HG03558 (cell line): ENCODE data around the gene TACC2.
"Not testable (repeated sequence)": the region's sequence is repeated elsewhere in the genome, so short reads cannot be mapped to it uniquely, and the experiment has no call there.

Experiments used
- ATAC-seq: cut with Tn5 transposase; IDR thresholded peaks from one replicate; pipeline ENCODE4 v1.9.1; 2021; ENCODE audit warnings: moderate number of reproducible peaks; ENCODE audit not compliant: unreplicated experiment; ENCODE audit errors: extremely low read depth

TACC2 gene

DNA sequence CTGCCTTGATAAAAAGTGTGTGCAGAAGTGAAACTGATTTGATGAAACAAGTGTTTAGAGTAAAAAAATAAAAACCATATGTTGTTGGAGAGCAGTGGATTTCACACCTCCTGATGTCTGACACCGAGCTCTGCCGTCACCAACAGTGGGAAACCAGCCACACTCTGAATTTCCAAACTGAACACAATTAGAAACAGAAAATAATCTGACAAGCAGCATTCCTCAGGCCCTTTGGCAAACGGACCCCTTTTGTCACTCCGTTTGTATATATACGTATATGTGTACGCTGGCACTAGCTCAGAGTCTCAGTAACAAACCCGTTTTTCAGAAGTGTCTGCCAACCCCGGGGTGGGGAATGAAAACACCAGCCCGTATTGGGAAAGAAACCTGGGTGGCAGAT is 32.4 kb downstream of the TACC2 start:
- ATAC-seq = no peak

DNA sequence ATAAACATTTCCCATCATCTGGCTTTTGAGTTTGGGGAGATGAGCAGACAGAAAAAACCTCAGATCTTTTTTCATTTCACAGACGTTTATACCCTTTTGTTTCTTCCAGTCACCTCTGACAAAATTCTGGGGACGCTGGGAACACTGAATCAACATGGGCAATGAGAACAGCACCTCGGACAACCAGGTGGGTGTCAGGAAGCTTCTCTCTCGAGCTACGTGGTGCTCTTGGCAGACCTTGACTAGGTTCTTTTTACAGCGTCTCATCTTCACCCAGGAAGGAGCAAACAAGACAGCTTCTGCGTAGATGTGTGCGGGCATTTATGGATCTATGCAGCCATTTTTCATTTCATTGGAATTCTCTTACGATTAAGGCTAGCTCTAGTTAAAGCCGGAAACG is 32.9 kb downstream of the TACC2 start:
- no peak for ATAC-seq

DNA sequence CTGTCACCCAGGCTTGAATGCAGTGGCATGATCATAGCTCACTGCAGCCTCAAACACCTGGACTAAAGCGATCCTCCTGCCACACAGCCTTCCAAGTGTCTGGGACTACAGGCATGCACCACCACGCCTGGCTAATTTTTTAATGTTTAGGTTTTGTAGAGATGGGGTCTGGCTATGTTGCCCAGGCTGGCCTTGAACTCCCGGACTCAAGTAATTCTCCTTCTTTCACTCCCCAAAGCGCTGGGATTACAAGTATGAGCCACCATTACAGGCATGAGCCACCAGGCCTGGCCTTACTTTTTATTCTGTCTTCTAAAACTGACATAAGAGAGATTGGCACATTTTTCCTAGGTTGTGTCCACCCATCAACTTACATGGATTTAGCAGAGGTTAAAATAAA is 33.3 kb downstream of the TACC2 start:
- ATAC-seq = no peak

DNA sequence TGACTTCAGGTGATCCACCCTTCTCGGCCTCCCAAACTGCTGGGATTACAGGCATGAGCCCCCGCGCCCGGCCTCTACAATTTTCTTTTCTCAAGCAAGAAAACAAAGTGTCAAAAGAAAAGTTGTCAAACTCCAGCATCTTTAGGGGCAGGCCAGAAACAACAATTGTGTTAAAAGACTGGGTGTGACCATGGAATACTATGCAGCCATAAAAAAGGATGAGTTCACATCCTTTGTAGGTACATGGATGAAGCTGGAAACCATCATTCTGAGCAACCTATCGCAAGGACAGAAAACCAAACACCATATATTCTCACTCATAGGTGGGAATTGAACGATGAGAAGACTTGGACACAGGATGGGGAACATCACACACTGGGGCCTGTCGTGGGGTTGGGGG is 34.3 kb downstream of the TACC2 start:
- not testable (repeated sequence) for ATAC-seq

DNA sequence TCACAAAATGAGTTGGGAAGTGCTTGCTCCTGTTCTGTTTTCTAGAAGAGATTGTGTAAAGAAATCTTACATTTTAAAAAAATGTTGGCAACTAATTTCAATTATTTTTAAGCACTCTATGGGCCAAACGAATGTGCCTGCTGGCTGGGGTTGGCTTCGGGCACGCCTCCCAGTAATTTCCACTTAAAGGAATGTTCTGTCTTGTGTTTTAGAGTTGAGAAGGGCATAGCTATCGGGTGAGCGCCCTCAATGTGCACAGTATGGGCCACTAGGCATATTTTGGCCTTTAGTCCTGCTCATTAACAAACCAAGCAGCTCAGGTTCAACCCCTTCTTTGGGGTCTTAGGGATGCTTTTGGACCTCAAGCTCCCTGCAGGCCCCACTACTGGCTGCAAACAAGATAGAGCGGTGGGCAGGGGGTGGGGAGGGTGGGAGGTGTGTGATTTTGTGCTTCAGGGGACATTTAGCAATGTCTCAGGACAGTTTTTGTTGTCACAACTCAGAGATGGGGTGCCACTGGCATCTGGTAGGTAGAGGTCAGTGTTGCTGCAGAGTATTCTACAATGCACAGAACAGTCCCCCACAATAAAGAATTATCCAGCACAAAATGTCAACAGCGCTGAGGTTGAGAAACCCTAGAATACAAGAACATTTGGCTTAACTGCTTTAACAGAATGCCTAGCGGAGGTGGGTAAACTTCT is 40.7 kb downstream of the TACC2 start:
- ATAC-seq = no peak

DNA sequence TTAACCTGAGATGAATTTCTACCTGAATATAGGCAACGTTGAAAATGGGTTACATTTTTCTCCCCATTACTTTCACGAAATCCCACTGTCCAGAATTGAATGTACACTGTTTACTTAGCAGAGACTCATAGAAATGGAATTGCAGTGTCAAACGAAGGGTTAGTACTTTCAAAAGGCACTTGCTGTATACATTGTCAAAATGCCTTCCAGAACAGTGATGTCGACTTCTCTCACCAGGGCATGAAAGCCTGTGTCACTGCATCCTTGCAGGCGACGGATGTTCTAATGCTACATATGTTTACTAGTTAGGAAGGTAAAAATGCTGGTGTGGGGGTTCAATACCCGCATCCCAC is 41.2 kb downstream of the TACC2 start:
- ATAC-seq = no peak

DNA sequence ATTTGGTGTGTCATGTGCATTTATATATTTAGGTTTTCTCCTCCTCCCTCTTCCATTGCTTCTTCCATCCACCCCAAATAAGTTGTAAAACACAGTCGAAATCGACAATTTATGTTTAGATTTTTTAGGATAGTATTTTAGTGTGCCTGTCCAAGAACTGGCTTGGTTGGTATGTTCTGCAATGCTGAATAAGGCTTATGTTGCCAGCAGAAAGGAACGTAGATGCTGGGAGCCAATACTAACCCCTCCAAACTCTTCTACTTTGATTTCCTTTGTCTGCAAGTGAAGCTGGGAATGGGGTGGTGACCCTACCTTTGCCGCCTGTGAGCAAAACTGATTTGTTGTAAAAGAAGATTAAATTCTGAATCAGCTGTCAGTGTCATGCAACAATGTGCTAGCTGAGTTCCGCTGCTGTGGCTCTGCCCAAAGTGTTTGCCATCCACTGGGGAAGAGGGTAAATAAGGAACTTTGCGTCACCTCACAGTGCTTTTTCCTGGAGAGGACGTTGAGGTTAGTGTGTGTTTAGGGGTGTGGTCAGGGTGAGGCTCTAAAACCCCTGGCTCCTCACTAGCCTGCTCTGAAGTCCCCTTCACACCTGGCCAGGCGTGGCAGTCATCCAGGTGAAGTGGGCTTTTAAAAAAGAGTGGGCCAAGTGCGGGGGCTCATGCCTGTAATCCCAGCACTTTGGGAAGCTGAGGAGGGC is 44.4 kb downstream of the TACC2 start:
- no peak for ATAC-seq

DNA sequence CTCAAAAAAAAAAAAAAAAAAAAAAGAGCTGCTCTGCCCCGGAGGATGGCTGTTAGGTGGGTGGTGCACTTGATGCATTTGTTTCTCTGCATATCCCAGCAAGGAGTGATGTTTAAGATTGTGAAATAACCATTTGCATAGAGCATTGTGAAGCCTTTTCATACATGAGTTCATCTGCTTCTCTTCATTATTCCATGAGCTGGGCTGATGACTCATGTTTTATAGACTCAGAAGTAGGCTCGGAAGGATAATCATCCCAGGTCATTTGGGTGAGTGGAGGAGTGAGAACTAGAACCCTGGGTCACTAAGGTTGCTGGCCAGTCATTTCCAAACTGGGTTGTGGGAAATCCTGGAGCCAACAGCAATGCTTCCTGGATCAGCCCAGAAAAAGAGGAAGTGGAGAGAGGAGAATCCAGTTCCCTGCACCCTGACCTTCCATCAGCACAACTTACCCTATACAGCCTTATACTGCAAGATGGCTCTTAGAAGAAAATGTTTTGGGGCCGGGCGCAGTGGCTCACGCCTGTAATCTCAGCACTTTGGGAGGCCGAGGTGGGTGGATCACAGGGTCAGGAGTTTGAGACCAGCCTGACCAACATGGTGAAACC is 45.3 kb downstream of the TACC2 start:
- ATAC-seq = no peak

DNA sequence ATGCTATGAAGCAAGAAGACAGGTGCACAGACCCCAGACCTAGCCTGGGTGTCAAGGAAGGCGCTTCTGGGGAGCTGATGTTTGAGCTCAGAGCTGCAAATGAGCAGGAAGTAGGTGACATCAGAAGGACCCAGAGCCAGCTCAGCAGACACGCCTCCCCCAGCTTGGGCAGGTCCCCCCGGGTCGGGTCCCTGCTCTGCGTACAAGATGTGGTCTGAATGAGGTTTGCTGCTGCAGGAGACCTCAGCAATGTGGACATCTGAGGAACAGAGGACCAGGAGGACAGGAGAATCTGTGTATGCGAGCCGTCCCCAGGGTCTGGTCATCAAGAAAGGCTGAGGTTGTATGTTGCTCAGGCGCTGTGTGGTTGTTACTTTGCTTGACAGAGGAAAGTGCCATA is 51.8 kb downstream of the TACC2 start:
- no peak for ATAC-seq

DNA sequence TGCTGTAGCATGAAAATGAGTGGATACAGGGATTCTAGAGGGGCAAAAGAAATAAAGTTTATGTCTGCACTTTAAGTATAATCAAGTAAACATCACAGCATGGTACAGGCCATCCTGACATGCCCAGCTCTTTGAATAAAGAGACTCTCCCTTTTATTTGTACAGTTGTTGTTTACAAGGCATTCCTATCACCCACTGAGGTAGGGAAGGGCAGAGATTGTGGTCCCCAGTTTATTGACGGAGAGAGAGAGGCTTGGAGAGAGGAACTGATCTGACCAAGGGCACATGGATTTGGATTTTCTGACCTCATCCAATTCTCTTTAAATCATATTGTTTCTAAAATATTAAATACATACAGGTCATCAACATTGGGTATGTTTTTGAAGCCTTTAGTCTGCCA is 53.9 kb downstream of the TACC2 start:
- no peak for ATAC-seq

DNA sequence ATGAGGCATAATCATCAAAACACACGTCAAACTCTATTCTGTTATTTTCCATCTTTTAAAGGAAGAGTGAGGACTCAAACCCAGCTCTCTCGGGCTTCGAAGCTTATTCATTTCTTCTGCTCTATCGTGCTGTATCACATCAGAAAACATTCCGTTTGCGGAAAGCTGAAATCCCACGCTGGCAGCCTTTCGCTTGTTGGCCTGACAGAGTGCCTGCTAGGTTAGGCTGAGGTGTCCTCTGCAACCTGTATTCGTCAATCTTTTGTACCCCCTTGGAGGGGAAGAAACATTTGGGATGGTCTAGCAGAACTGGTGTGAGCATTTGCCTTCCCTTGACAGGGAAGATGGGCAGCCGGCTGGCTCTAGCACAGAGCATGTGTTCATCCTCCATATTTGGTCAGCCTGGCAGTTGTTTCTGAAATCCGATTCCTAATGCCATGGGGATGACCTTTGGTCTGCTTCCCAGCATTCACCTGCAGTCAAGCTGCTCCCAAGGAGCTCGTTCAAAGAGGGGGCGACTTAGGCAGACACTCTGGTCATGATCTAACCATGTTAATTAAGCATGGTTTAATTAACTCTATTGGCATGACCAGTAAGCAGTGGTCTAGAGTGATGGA is 55.2 kb downstream of the TACC2 start:
- ATAC-seq = no peak

DNA sequence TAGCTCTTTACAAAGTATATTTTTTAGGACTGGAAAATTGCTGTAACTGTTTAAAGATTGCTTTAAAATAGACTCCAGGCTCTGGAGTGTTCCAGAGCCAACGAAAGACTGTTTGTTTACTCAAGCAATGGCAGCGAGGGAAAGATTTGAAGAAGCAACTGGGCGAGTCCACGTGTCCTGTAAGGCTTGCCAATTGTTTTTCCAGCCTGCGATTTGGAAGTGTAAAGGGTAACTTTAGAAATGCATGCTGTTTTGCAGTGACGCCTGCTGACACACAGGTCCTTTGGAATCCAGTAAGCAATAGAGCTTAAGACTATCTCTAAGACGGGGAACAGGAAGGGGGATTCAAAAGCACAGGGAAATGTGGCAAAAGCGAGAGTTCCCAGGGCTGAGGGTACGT is 55.8 kb downstream of the TACC2 start:
- ATAC-seq = no peak

DNA sequence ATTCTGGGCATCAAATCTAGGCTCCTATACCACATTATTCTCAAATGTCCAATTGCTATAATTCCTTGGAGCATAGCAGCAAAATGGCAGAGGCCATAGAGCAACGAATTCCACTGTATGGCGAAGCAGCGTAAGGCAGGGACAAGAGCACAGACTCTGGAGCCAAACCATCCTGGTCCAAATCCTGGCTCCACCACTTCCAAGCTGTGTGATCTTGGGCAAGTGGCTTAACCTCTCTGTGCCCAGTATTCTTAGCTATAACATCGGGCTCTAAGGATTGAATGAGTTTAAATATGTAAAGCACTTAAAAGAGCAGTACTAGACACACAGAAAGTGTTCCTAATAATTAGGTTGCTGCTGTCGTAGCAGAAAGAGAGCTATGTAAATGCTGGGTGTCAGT is 56.2 kb downstream of the TACC2 start:
- ATAC-seq = no peak

DNA sequence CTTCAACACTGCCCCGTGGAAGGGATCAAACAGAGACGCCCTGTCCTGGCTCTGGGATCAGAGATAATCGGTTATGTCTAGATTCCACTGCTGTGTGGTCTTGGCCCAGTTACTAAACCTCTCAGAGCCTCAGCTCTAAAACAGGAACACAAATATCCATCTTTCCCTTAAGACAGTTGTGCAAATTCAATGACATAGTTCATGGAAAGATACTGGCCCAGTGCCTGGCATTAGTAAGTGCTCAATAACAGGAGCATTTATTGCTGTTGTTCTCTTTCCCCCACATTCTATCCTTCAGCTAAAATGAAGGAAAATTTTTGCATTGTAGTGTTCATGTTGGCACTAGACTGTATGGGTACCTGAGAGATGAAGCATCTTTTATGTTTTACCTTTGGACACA is 58.6 kb downstream of the TACC2 start:
- no peak for ATAC-seq

DNA sequence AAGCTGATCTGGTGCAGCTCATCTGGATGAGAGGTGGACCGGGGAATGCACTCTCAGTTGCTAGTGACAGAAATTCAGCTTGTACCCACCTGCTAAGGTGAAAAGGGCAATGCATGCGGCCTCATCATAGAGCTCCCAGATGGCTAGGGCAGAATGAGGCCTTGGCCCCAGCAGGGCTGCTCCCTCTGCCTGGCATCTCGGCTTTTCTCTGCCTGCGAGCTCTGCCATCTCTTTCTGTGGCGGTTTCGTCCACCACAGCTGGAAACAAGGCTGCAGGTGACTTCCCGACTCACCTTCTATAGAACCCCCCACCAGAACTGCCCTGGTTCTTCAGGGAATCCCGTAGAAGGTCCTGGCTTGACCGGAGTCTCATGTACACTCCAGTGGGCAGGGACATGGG is 60.1 kb downstream of the TACC2 start:
- no peak for ATAC-seq

DNA sequence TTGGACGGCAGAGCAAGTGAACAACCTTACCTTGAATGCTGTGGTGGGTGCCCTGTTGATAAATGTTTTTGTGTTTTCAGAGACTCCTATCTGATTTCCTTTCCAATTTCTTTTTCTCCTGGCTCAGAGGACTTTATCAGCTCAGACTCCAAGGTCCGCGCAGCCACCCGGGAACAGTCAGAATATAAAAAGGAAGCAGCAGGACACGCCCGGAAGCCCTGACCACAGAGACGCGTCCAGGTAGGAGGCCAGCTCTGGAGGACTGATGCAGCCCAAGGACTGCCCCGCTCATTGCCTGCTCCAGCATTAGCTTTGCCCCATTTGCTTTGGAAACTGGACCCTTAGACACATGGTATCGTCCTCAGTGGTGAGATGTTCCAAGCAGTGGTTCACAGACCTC is 61.3 kb downstream of the TACC2 start:
- ATAC-seq = no peak

DNA sequence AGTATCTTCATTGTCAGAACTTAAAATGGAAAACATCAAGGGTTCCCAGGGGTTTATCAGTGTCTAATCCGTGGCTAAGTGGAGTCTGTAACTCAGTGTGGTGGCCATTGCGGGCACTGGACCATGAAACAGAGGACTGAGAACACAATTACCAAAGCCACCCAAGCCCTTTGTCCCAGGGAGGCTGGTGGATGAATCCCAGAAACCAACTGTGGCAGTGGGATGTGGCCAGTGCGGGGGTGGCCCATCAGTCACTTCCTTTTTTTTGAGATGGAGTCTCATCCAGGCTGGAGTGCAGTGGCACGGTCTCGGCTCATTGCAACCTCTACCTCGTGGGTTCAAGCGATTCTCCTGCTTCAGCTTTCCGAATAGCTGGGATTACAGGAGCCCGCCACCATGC is 61.8 kb downstream of the TACC2 start:
- no peak for ATAC-seq

DNA sequence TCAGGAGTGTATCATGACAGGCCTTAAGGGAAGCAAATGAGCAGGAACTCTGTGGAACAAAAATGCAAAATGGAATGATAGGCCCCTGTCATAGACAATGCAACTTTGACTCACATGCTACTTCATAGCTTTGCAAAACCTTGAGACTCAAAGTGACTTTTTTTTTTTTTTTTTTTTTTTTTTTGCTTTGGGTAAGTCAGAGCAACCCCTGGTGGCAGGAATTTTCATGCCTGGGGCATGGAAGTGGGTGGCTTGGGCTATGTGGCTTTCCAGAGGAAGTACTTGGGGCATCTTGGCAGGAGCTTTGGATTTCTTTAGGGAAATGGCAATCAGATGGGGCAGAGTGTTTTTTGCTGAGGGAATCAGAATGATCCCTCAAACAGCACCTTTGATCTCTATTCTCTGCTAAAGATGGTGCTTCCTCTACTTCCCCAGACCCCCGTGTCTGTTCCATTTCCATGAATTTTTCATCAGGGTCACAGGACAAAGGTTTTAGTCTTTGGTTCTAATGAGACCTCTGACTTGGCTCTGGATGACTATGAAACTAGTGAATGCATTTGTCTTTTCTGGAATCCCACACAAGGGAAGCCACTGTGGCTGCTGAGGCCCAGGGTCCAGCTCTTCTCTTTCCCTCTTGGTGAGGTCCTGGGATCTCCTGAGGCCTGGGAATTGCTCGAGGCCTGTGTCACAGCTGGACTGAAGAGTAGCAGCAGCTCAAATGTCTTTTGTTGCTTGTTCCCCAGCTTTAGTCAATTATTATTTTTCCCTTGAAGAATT is 62.8 kb downstream of the TACC2 start:
- ATAC-seq = no peak

DNA sequence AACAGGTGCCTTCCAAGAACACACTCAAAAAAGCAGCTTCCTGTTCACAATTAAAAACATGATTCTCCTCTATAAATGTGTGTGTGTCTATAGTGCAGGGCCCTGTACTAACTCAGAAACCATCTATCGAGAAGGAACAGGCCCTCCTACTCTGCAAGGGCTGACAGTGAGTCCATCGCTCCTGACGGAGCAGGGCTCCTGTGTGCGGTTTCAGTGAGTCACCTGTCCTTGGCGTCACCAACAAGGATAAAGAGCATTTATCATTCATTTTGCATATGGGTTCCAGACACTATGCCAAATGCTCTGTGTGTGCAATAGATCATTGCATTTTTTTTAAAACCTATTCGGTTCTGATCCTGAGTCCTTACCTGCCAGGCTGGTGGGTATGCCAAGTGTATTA is 63.7 kb downstream of the TACC2 start:
- ATAC-seq = no peak

DNA sequence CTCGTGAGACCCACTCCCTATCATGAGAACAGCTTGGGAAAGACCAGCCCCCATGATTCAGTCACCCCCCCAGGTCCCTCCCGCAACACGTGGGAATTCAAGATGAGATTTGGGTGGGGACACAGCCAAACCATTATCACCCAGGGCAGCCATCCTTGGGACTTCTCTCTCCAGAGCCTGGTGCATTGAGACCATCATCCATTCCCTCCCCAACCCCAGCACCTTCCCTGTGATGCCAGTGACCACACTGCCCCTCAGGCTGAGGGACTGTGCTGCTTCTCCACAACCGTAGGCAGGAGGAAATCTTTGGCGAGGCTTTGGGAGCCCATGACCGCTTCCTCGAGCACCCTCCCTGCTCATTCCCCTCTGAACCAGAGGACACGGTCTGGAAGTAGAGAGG is 64.4 kb downstream of the TACC2 start:
- ATAC-seq = no peak
